ENCODE results near the gene TTC24.
"Not testable (repeated sequence)": the region's sequence is repeated elsewhere in the genome, so short reads cannot be mapped to it uniquely, and the experiment has no call there.

The TTC24 gene

DNA sequence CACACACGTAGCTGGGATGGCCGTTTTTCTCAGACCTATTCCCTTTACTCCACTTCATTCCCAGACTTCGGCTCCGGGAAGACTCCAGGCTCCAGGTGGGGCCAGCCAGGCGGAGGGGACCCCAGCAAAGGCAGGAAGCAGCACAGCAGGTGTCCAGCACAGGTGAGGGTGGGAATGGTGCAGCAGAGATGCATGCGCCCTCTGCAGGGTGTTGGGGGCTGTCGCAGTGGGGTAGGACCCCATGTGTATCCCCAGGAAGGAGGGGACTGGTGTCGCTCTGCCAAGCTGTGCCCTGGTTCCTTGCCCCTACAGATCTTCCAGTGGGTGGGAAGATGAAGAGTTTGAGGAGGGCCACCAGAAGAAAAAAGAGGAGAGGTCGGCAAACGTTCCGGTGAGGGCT lies 5.3 kb downstream of the TTC24 start:
- TF ChIP-seq, protein P1, sequence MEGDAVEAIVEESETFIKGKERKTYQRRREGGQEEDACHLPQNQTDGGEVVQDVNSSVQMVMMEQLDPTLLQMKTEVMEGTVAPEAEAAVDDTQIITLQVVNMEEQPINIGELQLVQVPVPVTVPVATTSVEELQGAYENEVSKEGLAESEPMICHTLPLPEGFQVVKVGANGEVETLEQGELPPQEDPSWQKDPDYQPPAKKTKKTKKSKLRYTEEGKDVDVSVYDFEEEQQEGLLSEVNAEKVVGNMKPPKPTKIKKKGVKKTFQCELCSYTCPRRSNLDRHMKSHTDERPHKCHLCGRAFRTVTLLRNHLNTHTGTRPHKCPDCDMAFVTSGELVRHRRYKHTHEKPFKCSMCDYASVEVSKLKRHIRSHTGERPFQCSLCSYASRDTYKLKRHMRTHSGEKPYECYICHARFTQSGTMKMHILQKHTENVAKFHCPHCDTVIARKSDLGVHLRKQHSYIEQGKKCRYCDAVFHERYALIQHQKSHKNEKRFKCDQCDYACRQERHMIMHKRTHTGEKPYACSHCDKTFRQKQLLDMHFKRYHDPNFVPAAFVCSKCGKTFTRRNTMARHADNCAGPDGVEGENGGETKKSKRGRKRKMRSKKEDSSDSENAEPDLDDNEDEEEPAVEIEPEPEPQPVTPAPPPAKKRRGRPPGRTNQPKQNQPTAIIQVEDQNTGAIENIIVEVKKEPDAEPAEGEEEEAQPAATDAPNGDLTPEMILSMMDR (IDR thresholded peaks at IDR 0.05; ENCODE audit: low read depth, low read length, poor library complexity, severe bottlenecking), result peak; percentile 92
- TF ChIP-seq EZH2phosphoT487 (IDR thresholded peaks at IDR 0.05; ENCODE audit: borderline replicate concordance, low read length), result no peak
- Histone ChIP-seq H3K9me2 (replicated peaks; ENCODE audit: control insufficient read depth, low read length) (no peaks in the 10 kb centered on the region), H3K4me2 (ENCODE audit: low read length) (peak overlapping the region; percentile 17; the same call in 1 of the 2 replicates), H4K20me1 (ENCODE audit: control insufficient read depth, insufficient read depth, low read depth, low read length) (no peaks in the 10 kb centered on the region), H3K4me1 (ENCODE audit: control insufficient read depth, low read length) (peaks cover 30% of the 10 kb centered on the region), H3K27me3 (ENCODE audit: control insufficient read depth, low read length) (no peaks in the 10 kb centered on the region), H3K4me3 (ENCODE audit: low read length) (no peak overlapping the region), H3K9me3 (ENCODE audit: control insufficient read depth, insufficient read depth, low read length) (no peaks in the 10 kb centered on the region), H3K36me3 (ENCODE audit: control insufficient read depth, low read length) (no peaks in the 10 kb centered on the region), H3K27ac (ENCODE audit: low read depth, low read length) (no peak overlapping the region), H3F3A (ENCODE audit: control insufficient read depth, insufficient read depth) (0 out of 2 replicates have a peak, but pooled peaks cover 2% of the 10 kb centered on the region), H3K79me2 (ENCODE audit: control insufficient read depth, low read length) (no peaks in the 10 kb centered on the region)

DNA sequence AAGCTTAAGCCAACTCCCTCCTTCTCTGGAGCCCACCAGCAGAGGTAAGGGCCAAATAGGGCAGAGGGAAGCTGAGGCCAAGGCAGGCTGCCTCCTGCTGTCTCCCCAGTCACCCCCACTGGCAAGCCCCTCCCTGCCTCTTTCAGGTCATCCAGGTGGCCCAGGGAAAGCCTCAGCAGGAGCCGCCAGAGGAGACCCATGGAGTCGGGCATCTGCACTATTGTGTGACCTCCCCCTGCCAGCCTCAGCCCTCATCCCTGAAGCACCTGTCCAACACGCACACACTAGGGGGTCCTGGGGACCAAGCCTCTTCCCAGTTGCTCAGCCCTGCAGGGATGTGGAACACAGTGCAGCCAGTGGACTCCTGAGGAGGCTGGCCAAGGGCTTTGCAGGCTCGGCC lies 6.8 kb downstream of the TTC24 start:
- Histone ChIP-seq H3K4me3 (ENCODE audit: low read length) (no peak overlapping the region), H3F3A (ENCODE audit: control insufficient read depth, insufficient read depth) (0 out of 2 replicates have a peak, but pooled peaks cover 2% of the 10 kb centered on the region), H4K20me1 (ENCODE audit: control insufficient read depth, insufficient read depth, low read depth, low read length) (no peaks in the 10 kb centered on the region), H3K4me1 (ENCODE audit: control insufficient read depth, low read length) (peaks cover 38% of the 10 kb centered on the region), H3K36me3 (ENCODE audit: control insufficient read depth, low read length) (no peaks in the 10 kb centered on the region), H3K9me2 (replicated peaks; ENCODE audit: control insufficient read depth, low read length) (no peaks in the 10 kb centered on the region), H3K9me3 (ENCODE audit: control insufficient read depth, insufficient read depth, low read length) (no peaks in the 10 kb centered on the region), H3K27me3 (ENCODE audit: control insufficient read depth, low read length) (no peaks in the 10 kb centered on the region), H3K4me2 (ENCODE audit: low read length) (no peak overlapping the region), H3K79me2 (ENCODE audit: control insufficient read depth, low read length) (peaks cover 2% of the 10 kb centered on the region), H3K27ac (ENCODE audit: low read depth, low read length) (no peak overlapping the region)
- TF ChIP-seq, protein P1 (IDR thresholded peaks at IDR 0.05; ENCODE audit: low read depth, low read length, poor library complexity, severe bottlenecking), result no peak
- TF ChIP-seq EZH2phosphoT487 (IDR thresholded peaks at IDR 0.05; ENCODE audit: borderline replicate concordance, low read length), result no peak

DNA sequence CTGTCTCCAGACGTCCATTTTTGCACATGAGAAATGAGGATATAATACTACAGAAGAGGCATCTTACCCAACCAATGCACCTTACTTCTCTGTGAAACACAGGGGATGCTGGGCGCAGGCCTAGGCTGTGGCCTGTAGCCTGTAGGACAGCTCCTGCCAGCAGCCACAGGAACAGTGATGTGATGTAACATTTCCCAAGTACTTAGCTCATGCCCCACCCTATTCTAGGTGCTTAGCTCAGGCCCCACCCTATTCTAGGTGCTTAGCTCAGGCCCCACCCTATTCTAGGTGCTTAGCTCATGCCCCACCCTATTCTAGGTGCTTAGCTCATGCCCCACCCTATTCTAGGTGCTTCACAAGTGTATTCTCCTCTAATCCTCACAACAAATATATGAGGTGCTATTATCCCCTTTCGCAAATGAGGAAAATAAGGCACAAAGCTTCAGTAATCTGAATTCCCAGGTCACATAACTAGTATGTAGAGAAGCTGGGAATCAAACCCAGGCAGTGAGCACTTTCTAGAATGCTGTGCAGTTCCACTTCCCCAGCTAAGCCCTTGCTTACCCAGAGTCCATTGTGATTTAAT lies 7.5 kb downstream of the TTC24 start:
- TF ChIP-seq, protein P1 (IDR thresholded peaks at IDR 0.05; ENCODE audit: low read depth, low read length, poor library complexity, severe bottlenecking), result no peak
- no peak for TF ChIP-seq EZH2phosphoT487 (IDR thresholded peaks at IDR 0.05; ENCODE audit: borderline replicate concordance, low read length)
- Histone ChIP-seq H3K27ac (ENCODE audit: low read depth, low read length) (no peak overlapping the region), H3K4me2 (ENCODE audit: low read length) (no peak overlapping the region), H3K4me1 (ENCODE audit: control insufficient read depth, low read length) (peaks cover 34% of the 10 kb centered on the region), H3K9me3 (ENCODE audit: control insufficient read depth, insufficient read depth, low read length) (no peaks in the 10 kb centered on the region), H3K79me2 (ENCODE audit: control insufficient read depth, low read length) (peaks cover 7% of the 10 kb centered on the region), H4K20me1 (ENCODE audit: control insufficient read depth, insufficient read depth, low read depth, low read length) (no peaks in the 10 kb centered on the region), H3K9me2 (replicated peaks; ENCODE audit: control insufficient read depth, low read length) (no peaks in the 10 kb centered on the region), H3F3A (ENCODE audit: control insufficient read depth, insufficient read depth) (0 out of 2 replicates have a peak, but pooled peaks cover 2% of the 10 kb centered on the region), H3K36me3 (ENCODE audit: control insufficient read depth, low read length) (peaks cover 3% of the 10 kb centered on the region), H3K4me3 (ENCODE audit: low read length) (no peak overlapping the region), H3K27me3 (ENCODE audit: control insufficient read depth, low read length) (no peaks in the 10 kb centered on the region)

DNA sequence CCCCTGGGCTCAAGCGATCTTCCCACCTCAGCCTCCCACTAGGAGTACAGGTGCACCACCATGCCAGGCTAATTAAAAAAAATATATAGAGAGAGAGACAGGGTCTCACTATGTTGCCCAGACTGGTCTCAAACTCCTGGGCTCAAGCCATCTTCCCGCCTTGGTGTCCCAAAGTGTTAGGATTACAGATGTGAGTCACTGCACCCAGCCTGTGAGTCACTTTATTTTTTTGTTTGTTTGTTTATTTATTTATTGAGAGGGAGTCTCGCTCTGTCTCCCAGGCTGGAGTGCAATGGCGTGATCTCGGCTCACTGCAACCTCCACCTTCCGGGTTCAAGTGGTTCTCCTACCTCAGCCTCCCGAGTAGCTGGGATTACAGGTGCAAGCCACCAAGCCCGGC lies 8.4 kb downstream of the TTC24 start:
- Histone ChIP-seq H3K79me2 (ENCODE audit: control insufficient read depth, low read length) (peaks cover 16% of the 10 kb centered on the region), H3K4me1 (ENCODE audit: control insufficient read depth, low read length) (peaks cover 35% of the 10 kb centered on the region), H3K36me3 (ENCODE audit: control insufficient read depth, low read length) (peaks cover 13% of the 10 kb centered on the region)
- not testable (repeated sequence) for H3K4me3 ChIP-seq (ENCODE audit: low read length); H3K9me3 ChIP-seq (ENCODE audit: control insufficient read depth, insufficient read depth, low read length); H3K4me2 ChIP-seq (ENCODE audit: low read length); H4K20me1 ChIP-seq (ENCODE audit: control insufficient read depth, insufficient read depth, low read depth, low read length); H3K9me2 ChIP-seq (replicated peaks; ENCODE audit: control insufficient read depth, low read length); H3F3A ChIP-seq (ENCODE audit: control insufficient read depth, insufficient read depth); H3K27me3 ChIP-seq (ENCODE audit: control insufficient read depth, low read length); H3K27ac ChIP-seq (ENCODE audit: low read depth, low read length)

All from DOHH2 (cell line).